A673 (cell line): ENCODE measurements around the gene GLDN.

Experiments used
- CTCF ChIP-seq: fragments of 300-800, 200-600 bp; sonication (generic); conservative IDR thresholded peaks from 2 replicates; pipeline ENCODE4 v1.5.1; 2017; ENCODE audit warnings: low read depth, mild to moderate bottlenecking, antibody characterized with exemption, low read length, moderate library complexity, mixed read lengths
- EZH2 ChIP-seq: fragments of 200-600 bp; sonication (generic); IDR thresholded peaks from 2 replicates; pipeline ENCODE4 v1.6.1; 2017; ENCODE audit warnings: borderline replicate concordance, low read depth, mild to moderate bottlenecking, mixed read lengths, antibody characterized with exemption, low read length; ENCODE audit not compliant: poor library complexity, severe bottlenecking

GRCh38 chr15:51378406-51378805 is 37.0 kb downstream of the GLDN start:
- TF ChIP-seq CTCF (no peak), EZH2 (no peak)
